Measurements from ENCODE around the gene EML1.

EML1 gene

DNA sequence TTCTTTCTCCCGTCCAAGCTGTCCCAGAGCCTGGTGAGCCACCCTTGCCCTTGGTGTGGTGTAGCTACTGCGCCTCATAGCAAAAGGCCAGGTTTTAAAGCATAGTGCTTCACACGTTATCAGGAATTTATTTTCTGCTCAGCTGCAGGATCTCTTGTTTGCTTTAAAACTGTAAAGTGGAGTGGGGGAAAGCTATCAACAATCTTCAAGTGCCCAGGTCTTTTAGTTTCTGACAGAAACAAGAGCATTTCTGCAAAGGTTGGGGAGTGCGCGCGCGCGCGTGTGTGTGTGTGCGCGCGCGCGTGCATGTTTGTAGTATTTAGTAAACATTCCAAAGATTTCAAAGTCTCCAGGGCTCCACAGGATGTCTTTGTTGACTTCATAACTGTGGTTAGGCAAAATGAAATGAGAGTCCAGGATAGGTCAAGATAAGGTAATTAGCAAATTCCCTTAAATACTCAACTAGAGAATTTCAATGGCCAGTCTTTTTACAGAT lies 45.5 kb downstream of the EML1 start:
- CTCF ChIA-PET, result no interaction called here
- H3K27ac Mint-ChIP-seq, result no peak overlapping the region
- H3K36me3 Mint-ChIP-seq, result no peaks in the 10 kb centered on the region
- DNase-seq, result no peak
- no peaks in the 10 kb centered on the region for H3K4me1 Mint-ChIP-seq
- no peak overlapping the region for H3K4me3 Mint-ChIP-seq
- H3K27me3 Mint-ChIP-seq, result peaks cover 51% of the 10 kb centered on the region
- no peaks in the 10 kb centered on the region for H3K9me3 Mint-ChIP-seq

DNA sequence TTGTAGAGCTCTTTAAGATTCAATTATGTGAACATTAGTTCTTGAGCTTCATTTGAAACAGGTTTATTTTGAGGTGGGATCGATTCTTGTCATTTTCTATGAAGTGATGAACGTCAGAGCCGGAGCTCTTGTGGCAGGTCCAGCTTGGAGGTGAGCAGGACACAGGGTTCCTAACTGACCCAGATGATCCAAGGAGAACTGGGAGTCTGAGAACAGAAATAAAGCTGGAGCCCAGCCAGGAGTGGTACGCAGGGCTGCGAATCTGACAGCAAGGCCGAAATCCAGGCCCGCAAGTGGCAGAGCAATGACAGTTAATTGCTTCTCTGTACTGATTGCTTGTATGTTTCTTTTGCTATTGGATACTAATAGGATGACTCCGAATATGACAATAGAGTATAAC lies 46.5 kb downstream of the EML1 start:
- H3K9me3 Mint-ChIP-seq, result no peaks in the 10 kb centered on the region
- peaks cover 52% of the 10 kb centered on the region for H3K27me3 Mint-ChIP-seq
- no peak overlapping the region for H3K4me3 Mint-ChIP-seq
- H3K36me3 Mint-ChIP-seq, result no peaks in the 10 kb centered on the region
- no peak for DNase-seq
- no peaks in the 10 kb centered on the region for H3K4me1 Mint-ChIP-seq
- CTCF ChIA-PET, result no interaction called here
- no peak overlapping the region for H3K27ac Mint-ChIP-seq

DNA sequence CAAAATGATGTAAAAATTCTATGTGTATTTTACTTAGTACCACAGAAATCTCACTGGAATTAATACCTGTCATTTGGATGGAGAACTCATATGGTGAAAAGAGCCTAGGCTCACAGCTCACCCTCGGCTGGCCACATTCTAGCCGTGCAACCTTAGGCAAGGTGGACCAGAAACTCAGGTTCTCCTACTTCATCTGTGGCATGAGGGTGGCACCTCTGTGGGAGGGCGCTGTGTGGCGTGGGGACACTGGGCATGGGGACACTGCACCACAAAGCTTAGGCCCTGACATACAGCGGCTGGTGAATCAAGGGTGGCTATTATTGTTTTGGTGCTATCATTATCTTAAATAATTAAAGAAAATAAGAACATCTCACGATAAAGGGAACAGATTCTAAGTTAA lies 47.1 kb downstream of the EML1 start:
- no peaks in the 10 kb centered on the region for H3K4me1 Mint-ChIP-seq
- no peaks in the 10 kb centered on the region for H3K9me3 Mint-ChIP-seq
- no peak for DNase-seq
- no peak overlapping the region for H3K4me3 Mint-ChIP-seq
- H3K27ac Mint-ChIP-seq, result no peak overlapping the region
- peaks cover 48% of the 10 kb centered on the region for H3K27me3 Mint-ChIP-seq
- CTCF ChIA-PET, result no interaction called here
- H3K36me3 Mint-ChIP-seq, result no peaks in the 10 kb centered on the region

DNA sequence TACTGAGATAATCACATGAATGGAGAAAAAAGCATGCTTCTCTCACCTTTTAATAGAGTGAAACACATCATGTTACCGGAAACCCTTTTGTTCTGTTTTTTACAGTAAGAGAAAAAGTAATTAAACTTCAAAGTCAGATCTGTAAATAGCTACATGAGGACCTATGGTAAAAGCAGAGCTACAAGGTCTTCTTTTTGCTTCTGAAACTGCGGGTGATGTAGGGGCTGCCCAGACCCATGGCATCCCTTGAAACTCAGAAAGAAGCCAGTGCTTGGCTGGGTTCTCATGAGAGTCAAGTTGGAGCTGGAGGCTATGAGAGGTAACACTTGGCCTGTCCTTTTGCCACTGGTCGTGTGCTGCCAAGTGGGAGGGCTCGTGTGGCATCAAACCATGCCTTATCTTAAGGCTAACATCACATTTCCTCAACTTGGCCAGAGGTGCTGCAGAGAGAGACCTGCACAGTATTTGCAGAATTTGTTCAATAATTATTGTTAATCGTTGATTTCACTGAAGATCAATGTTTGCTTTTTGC lies 47.6 kb downstream of the EML1 start:
- CTCF ChIA-PET, result no interaction called here
- Mint-ChIP-seq H3K36me3 (no peaks in the 10 kb centered on the region), H3K9me3 (no peaks in the 10 kb centered on the region), H3K27ac (no peak overlapping the region), H3K4me1 (no peaks in the 10 kb centered on the region), H3K4me3 (no peak overlapping the region), H3K27me3 (peaks cover 45% of the 10 kb centered on the region)
- no peak for DNase-seq

DNA sequence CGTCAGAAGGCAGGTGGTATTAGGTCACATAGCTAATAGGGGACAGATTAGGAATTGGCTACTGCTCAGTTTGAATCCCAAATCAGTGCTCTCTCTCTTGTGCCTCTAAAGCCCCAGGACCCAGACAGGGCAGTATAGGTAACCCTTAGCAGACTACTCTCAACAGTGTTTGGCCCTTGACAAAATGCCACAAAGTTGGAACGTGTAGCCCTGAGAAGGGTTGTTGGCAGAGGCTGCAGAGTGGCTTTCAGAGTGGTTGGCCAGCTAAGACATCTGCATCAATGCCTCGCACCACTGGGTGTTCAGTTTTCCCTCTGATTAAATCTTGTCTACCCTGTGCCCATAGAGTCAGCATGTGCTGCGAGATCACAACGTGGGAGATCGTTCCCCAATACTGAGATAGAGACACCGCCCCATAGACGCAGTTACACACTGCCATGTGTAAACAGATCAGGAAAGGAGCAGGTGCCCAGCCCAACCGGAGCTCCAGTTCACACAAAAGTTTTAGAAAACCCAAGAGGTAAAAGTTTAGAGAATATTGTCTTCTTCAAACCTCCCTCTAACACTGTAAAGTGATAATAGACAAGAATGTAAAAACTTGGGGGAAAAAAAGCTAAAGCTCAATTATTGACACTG lies 48.3 kb downstream of the EML1 start:
- Mint-ChIP-seq H3K4me3 (no peak overlapping the region), H3K9me3 (no peaks in the 10 kb centered on the region), H3K27me3 (peaks cover 44% of the 10 kb centered on the region), H3K4me1 (no peaks in the 10 kb centered on the region), H3K27ac (no peak overlapping the region), H3K36me3 (no peaks in the 10 kb centered on the region)
- no peak for DNase-seq
- CTCF ChIA-PET, result interaction anchor here (0.6 kb wide), 1 partner anchor 164 kb away, joined by 5 read pairs; no protein-coding TSS in a partner anchor

DNA sequence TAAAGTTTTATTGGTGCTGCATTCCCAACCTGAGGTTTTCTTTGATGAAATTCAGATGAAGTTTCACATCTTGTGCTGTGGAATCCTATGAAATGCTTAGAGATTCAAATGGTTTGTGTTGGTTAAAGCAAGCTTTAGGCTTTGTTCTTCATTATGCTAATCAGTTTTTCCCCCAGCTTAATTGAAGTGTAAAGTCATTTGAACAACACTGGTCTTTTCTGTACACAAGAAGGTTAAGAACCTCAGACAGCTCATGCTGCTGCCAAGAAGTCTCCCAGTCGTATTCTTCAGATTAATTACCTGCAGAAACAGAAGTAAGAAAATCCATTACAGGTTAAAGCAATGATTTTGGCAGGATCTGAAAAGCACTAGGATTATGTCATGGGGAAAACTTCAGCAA lies 48.9 kb downstream of the EML1 start:
- Mint-ChIP-seq H3K4me1 (no peaks in the 10 kb centered on the region), H3K36me3 (no peaks in the 10 kb centered on the region), H3K4me3 (no peak overlapping the region), H3K9me3 (peaks cover 6% of the 10 kb centered on the region), H3K27me3 (peaks cover 39% of the 10 kb centered on the region), H3K27ac (no peak overlapping the region)
- CTCF ChIA-PET, result no interaction called here
- no peak for DNase-seq

DNA sequence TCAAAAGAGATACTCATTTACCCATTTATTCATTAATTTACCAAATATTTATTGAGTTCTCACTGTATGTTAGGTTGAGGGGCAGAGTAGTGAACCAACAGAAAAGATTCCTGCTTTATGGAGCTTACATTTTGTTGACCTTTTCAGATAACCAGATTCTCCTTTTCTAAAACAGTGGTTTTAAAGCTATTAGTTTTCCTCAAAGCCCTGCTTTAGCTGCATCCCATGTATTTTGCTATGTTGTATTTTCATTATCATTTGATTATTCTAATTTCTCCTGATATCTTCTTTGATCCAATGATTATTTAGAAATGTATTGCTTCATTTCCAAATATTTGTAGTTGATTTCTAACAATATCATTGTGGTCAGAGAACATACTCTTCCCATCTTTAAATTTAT lies 53.6 kb downstream of the EML1 start:
- H3K4me1 Mint-ChIP-seq, result no peaks in the 10 kb centered on the region
- no peak for DNase-seq
- no peak overlapping the region for H3K27ac Mint-ChIP-seq
- H3K4me3 Mint-ChIP-seq, result no peak overlapping the region
- H3K36me3 Mint-ChIP-seq, result no peaks in the 10 kb centered on the region
- H3K27me3 Mint-ChIP-seq, result peaks cover 26% of the 10 kb centered on the region
- H3K9me3 Mint-ChIP-seq, result peaks cover 8% of the 10 kb centered on the region
- CTCF ChIA-PET, result no interaction called here

DNA sequence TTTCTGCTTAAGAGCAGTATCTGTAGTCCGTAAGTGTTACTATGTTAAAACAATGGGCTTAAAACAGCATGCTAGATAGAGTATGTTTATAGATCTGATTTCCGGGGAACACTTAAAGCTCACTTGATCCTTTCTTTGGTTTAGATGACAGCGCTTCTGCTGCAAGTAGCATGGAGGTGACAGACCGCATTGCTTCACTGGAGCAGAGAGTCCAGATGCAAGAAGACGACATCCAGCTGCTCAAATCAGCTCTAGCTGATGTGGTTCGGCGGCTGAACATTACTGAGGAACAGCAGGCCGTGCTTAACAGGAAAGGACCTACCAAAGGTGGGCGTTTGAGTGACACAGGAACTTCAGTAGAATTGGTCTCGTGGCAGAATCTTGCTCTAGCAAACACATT lies 57.5 kb downstream of the EML1 start:
- H3K4me3 Mint-ChIP-seq, result no peak overlapping the region
- H3K27ac Mint-ChIP-seq, result no peak overlapping the region
- H3K9me3 Mint-ChIP-seq, result peaks cover 8% of the 10 kb centered on the region
- H3K36me3 Mint-ChIP-seq, result no peaks in the 10 kb centered on the region
- CTCF ChIA-PET, result no interaction called here
- peaks cover 15% of the 10 kb centered on the region for H3K27me3 Mint-ChIP-seq
- no peak for DNase-seq
- no peaks in the 10 kb centered on the region for H3K4me1 Mint-ChIP-seq

DNA sequence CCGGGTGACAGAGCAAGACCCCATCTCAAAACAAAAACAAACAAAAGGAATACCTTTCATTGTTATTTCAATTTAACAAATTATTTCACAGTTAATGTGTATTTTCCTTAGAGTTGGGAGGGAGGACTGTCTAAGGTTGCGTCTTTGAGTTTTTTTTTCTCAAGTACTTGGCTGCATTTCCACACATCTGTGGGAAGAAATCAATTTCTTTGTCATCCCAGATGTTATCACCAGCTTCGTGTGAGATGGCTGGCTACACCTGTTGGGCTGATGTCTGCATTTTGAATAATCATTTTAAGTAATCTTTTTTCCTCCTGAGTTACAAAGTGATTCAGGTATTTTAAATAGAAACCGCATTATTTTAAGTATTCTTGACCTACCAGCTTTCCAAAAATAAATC lies 59.4 kb downstream of the EML1 start:
- Mint-ChIP-seq H3K4me1 (no peaks in the 10 kb centered on the region), H3K4me3 (no peak overlapping the region), H3K9me3 (no peaks in the 10 kb centered on the region), H3K27ac (no peak overlapping the region), H3K36me3 (no peaks in the 10 kb centered on the region), H3K27me3 (peaks cover 12% of the 10 kb centered on the region)
- DNase-seq, result no peak
- CTCF ChIA-PET, result no interaction called here

DNA sequence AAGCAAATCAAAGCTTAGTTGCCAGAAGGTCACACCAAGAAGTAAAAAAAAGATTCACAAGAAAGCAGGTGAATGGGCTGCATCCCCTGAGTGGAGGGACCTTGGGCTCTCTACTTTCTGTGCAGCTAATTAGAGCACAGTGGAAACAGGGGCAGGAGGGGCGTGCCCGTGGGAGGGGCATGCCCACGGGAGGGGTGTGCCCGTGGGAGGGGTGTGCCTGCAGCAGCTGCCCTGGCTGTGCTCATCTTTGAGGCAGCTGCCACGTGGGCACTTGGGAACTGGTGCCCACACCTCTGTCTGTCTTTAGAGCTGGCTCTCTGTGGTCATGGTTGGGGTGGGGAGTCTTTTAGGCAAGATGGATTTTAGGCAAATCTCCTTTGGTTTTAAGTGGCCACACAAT lies 60.0 kb downstream of the EML1 start:
- Mint-ChIP-seq H3K4me1 (no peaks in the 10 kb centered on the region), H3K27me3 (peaks cover 12% of the 10 kb centered on the region), H3K9me3 (no peaks in the 10 kb centered on the region), H3K36me3 (no peaks in the 10 kb centered on the region), H3K27ac (no peak overlapping the region), H3K4me3 (no peak overlapping the region)
- CTCF ChIA-PET, result no interaction called here
- no peak for DNase-seq

DNA sequence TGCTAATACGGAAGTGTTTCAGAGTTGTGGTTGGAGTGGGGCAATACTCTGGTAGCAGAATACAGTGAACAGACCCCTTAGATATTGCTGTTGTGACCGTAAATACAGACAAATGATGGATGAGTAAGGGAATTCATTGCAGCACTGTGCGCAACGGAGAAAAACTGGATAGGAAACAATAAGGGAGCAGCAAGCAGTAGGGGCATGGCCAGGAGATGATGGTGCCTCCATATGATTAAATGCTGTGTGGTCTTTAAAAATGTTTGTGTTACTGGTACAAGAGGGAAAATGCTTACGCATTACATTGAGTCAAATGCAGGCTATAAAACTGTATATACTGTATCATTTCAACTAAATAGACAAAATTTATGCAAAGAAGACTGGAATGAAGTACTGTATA lies 61.6 kb downstream of the EML1 start:
- no peak for DNase-seq
- CTCF ChIA-PET, result no interaction called here
- H3K4me1 Mint-ChIP-seq, result no peaks in the 10 kb centered on the region
- no peaks in the 10 kb centered on the region for H3K36me3 Mint-ChIP-seq
- no peak overlapping the region for H3K27ac Mint-ChIP-seq
- no peaks in the 10 kb centered on the region for H3K9me3 Mint-ChIP-seq
- no peak overlapping the region for H3K4me3 Mint-ChIP-seq
- peaks cover 17% of the 10 kb centered on the region for H3K27me3 Mint-ChIP-seq

DNA sequence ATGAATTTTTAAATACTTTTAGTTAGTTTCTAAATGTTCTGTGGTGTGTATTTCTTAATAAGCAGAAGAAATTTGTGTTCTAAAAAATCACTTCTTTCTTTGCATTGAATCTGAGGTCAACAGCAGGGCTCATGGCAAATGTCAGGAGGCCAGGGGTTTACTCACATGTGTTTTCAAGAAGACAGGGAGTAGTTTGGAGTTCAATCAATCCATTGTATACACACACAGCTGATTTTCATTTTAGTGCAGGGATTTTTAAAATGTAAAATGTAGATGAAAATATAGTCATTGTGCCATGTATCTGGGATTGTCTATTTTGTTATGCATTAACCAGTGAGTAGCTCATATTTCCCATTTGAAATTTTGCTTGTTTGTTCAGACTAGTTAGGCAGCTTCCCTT lies 62.1 kb downstream of the EML1 start:
- peaks cover 21% of the 10 kb centered on the region for H3K27me3 Mint-ChIP-seq
- H3K4me3 Mint-ChIP-seq, result no peak overlapping the region
- H3K4me1 Mint-ChIP-seq, result no peaks in the 10 kb centered on the region
- no peaks in the 10 kb centered on the region for H3K9me3 Mint-ChIP-seq
- no peak overlapping the region for H3K27ac Mint-ChIP-seq
- CTCF ChIA-PET, result no interaction called here
- DNase-seq, result no peak
- H3K36me3 Mint-ChIP-seq, result no peaks in the 10 kb centered on the region

DNA sequence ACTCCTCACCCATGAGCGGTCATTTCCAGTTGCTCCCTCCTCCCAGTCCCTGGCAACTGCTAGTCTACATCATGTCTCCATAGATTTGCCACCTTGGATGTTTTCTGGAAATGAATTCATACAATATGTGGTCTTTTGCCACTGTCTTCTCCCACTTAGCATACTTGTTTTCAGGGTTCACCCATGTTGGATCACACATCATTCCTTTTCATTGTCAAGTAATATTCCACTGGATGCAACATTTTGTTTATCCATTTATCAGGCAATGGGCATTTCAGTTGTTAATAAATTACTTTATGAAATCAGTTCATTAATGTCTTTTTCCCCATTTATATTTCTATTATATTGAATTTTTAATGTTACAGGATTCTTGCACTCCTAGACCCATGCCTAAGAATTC lies 64.3 kb downstream of the EML1 start:
- no peak for DNase-seq
- CTCF ChIA-PET, result interaction anchor here (0.6 kb wide), 1 partner anchor 88 kb away, joined by 3 read pairs; no protein-coding TSS in a partner anchor
- H3K4me1 Mint-ChIP-seq, result no peaks in the 10 kb centered on the region
- no peaks in the 10 kb centered on the region for H3K36me3 Mint-ChIP-seq
- peaks cover 13% of the 10 kb centered on the region for H3K27me3 Mint-ChIP-seq
- H3K9me3 Mint-ChIP-seq, result no peaks in the 10 kb centered on the region
- no peak overlapping the region for H3K27ac Mint-ChIP-seq
- no peak overlapping the region for H3K4me3 Mint-ChIP-seq

DNA sequence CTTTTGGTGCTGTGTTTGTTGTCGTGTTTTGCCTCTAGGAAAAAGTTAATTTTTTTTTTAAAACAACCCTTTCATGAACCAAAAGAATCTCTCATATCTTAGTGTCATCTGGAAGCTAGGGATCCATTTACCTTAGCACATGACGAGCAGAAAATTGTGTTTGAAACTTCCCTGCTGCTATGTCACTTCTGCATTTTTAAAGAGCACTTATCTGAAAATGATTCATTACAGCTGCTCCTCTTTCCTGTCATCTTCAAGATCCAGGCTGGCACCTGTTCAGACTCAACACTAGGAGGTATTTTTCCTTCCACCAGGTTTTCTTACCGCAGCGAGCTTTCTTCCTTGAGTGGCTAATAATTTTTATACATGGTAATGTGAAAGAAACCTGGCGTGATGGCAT lies 67.0 kb downstream of the EML1 start:
- CTCF ChIA-PET, result no interaction called here
- no peaks in the 10 kb centered on the region for H3K36me3 Mint-ChIP-seq
- H3K27ac Mint-ChIP-seq, result no peak overlapping the region
- DNase-seq, result no peak
- peaks cover 13% of the 10 kb centered on the region for H3K27me3 Mint-ChIP-seq
- no peaks in the 10 kb centered on the region for H3K4me1 Mint-ChIP-seq
- H3K4me3 Mint-ChIP-seq, result no peak overlapping the region
- no peaks in the 10 kb centered on the region for H3K9me3 Mint-ChIP-seq

DNA sequence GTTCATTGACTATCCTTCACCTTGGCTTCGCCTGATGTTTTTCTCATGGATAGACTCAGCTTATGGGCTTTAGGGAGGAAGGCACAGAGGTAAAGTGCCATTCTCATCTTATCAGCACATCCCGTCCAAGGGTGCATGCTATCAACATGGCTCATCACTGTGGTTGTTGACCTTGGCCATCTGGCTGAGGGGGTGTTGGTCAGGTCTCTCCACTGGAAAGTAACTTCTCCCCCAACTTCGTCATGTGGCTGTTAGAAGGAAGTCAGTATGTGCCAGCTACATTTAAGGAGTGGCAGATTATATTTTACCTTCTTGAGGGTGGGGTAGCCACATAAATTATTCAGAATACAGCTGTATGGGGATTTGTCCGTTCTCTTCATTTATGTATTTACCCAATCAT lies 68.9 kb downstream of the EML1 start:
- Mint-ChIP-seq H3K36me3 (no peaks in the 10 kb centered on the region), H3K27me3 (peaks cover 13% of the 10 kb centered on the region), H3K9me3 (no peaks in the 10 kb centered on the region), H3K4me1 (no peaks in the 10 kb centered on the region), H3K27ac (no peak overlapping the region), H3K4me3 (no peak overlapping the region)
- CTCF ChIA-PET, result interaction anchor here (0.6 kb wide), 1 partner anchor 58 kb away, joined by 3 read pairs; no protein-coding TSS in a partner anchor
- no peak for DNase-seq
